PC-3 (cell line): ENCODE measurements around the gene GIGYF2. TPM values are rescaled to one million over a fixed set of nuclear protein-coding genes. Genes with fewer than 3 reads are reported as not detected.

ENCODE experiments used
- ATAC-seq: fragments of 200-7000 bp; cut with Tn5 transposase; 2 replicates; pipeline ENCODE4 v1.9.1; 2020; ENCODE audit warnings: mild to moderate bottlenecking, moderate library complexity
- BruUV-seq: library from RNA; stranded (reverse); fragments of 400-500 nt; replicated peaks from 2 replicates; lab custom pipeline; 2021; lab: Mats Ljungman, UMichigan
- CTCF ChIA-PET: fragments of 300-600 bp; sonication (Branson Sonifier 250); formaldehyde crosslinking; loops from one replicate; lab custom pipeline; 2022; ENCODE audit warnings: antibody characterized with exemption; lab: Charles Lee
- POLR2A ChIA-PET: fragments of 300-600 bp; sonication (Branson Sonifier 250); formaldehyde crosslinking; loops from one replicate; lab custom pipeline; 2022; ENCODE audit warnings: antibody characterized with exemption; ENCODE audit not compliant: unreplicated experiment; lab: Charles Lee
- DNase-seq: peaks from one replicate; pipeline ENCODE4 v3.0.0-alpha.2; 2015
- H2AFZ ChIP-seq: fragments of 300-600 bp; sonication (generic); 2 replicates; pipeline ENCODE4 v1.6.0; 2016; ENCODE audit warnings: antibody characterized with exemption, low read length
- H3F3A ChIP-seq: fragments of 300-600 bp; sonication (generic); one replicate; pipeline ENCODE4 v1.6.0; 2017; ENCODE audit warnings: antibody characterized with exemption, low read length, control low read depth, mild to moderate bottlenecking; ENCODE audit not compliant: unreplicated experiment
- H3K27ac ChIP-seq: fragments of 300-600 bp; sonication (generic); 2 replicates; pipeline ENCODE4 v1.5.1; 2016; ENCODE audit warnings: mild to moderate bottlenecking, low read length
- H3K27me3 ChIP-seq: fragments of 300-600 bp; sonication (generic); 2 replicates; pipeline ENCODE4 v1.6.1; 2016; ENCODE audit warnings: low read length, mixed read lengths
- H3K36me3 ChIP-seq: fragments of 300-600 bp; sonication (generic); 2 replicates; pipeline ENCODE4 v1.6.1; 2016; ENCODE audit warnings: low read depth, mixed run types, low read length, mixed read lengths
- H3K4me1 ChIP-seq: fragments of 300-600 bp; sonication (generic); 2 replicates; pipeline ENCODE4 v1.5.1; 2016; ENCODE audit warnings: low read length; ENCODE audit not compliant: insufficient read depth
- H3K4me2 ChIP-seq: fragments of 300-600 bp; sonication (generic); 2 replicates; pipeline ENCODE4 v1.6.0; 2016; ENCODE audit warnings: low read length
- H3K4me3 ChIP-seq: fragments of 300-600 bp; sonication (generic); 2 replicates; pipeline ENCODE4 v1.5.1; 2016; ENCODE audit warnings: mild to moderate bottlenecking, low read length, mixed read lengths
- H3K79me2 ChIP-seq: fragments of 300-600 bp; sonication (generic); 2 replicates; pipeline ENCODE4 v1.6.1; 2017; ENCODE audit warnings: low read length, mixed read lengths
- H3K9ac ChIP-seq: fragments of 300-600 bp; sonication (generic); 2 replicates; pipeline ENCODE4 v1.6.0; 2016; ENCODE audit warnings: mild to moderate bottlenecking, low read length
- H3K9me2 ChIP-seq: fragments of 300-600 bp; sonication (generic); replicated peaks from 2 replicates; pipeline ENCODE4 v1.6.1; 2016; ENCODE audit warnings: mixed run types, low read length, mixed read lengths
- H3K9me3 ChIP-seq: fragments of 300-600 bp; sonication (generic); 2 replicates; pipeline ENCODE4 v1.6.1; 2016; ENCODE audit warnings: low read length, mixed read lengths
- H4K20me1 ChIP-seq: fragments of 300-600 bp; sonication (generic); 2 replicates; pipeline ENCODE4 v1.6.1; 2016; ENCODE audit warnings: low read length, mixed read lengths
- CTCF ChIP-seq: fragments of 300-600 bp; sonication (generic); conservative IDR thresholded peaks from 2 replicates; pipeline ENCODE4 v1.5.1; 2017; ENCODE audit warnings: antibody characterized with exemption, low read depth, mild to moderate bottlenecking, low read length
- EZH2 ChIP-seq: fragments of 300-600 bp; sonication (generic); IDR thresholded peaks from one replicate; pipeline ENCODE4 v1.6.1; 2017; ENCODE audit warnings: antibody characterized with exemption, mild to moderate bottlenecking, low read length; ENCODE audit not compliant: unreplicated experiment
- EZH2phosphoT487 ChIP-seq: fragments of 300-600 bp; sonication (generic); IDR thresholded peaks from 2 replicates; pipeline ENCODE4 v1.6.1; 2018; ENCODE audit warnings: mild to moderate bottlenecking, antibody characterized with exemption, low read length, borderline replicate concordance
- intact Hi-C: fragments of 100-400 bp; cut with micrococcal nuclease; formaldehyde crosslinking; loops from 2 replicates; pipeline ENCODE4 v1.9.0; 2023
- total RNA-seq: library from RNA; depleted of rRNA; stranded (reverse); fragments of >200 nt; gene quantifications from 2 replicates; pipeline ENCODE4 v1.2.3, GENCODE V29; 2014

The GIGYF2 gene
- total RNA-seq, 1 experiment from 2014 or later: 41.3 TPM

DNA sequence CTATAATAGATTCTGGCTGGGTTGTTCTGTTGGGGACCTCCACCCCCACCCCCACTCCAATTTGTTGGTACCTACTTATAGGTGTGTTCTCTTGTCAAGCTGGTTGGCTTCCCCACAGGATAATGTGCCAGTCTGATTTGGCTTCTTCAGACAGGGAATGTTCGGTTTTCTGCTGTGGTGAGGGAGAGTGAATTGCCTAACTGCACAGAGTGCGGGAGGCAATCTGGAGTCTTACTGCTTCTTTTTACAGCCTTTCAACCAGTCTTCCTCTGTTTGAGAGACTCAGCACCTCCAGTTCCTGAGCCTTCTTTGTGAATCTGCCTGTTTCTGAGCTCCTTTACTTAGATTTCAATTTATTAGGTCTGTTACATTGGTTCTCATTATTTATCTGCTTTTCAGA is 145.6 kb downstream of the GIGYF2 start:
- H3K4me1 ChIP-seq: peaks cover 11% of the 10 kb centered on the region
- H2AFZ ChIP-seq: no peak overlapping the region
- ATAC-seq (no peak), DNase-seq (no peak)
- H3K36me3 ChIP-seq: peaks cover 44% of the 10 kb centered on the region
- no peaks in the 10 kb centered on the region for H3K9me2 ChIP-seq
- no peak overlapping the region for H3K9ac ChIP-seq
- no peaks in the 10 kb centered on the region for H3K9me3 ChIP-seq
- intact Hi-C loops: no loop called here
- H3K4me2 ChIP-seq: no peak overlapping the region
- ChIA-PET POLR2A (no interaction called here), CTCF (no interaction called here)
- no peaks in the 10 kb centered on the region for H3K27me3 ChIP-seq
- no peak overlapping the region for H3K27ac ChIP-seq
- no peaks in the 10 kb centered on the region for H3F3A ChIP-seq
- H3K4me3 ChIP-seq: no peak overlapping the region
- no peak for TF ChIP-seq EZH2phosphoT487
- no peak for TF ChIP-seq EZH2
- TF ChIP-seq CTCF: no peak
- H3K79me2 ChIP-seq: no peaks in the 10 kb centered on the region
- BruUV-seq: no TSS peak
- H4K20me1 ChIP-seq: peaks cover 5% of the 10 kb centered on the region; the same call in 1 of the 2 replicates

DNA sequence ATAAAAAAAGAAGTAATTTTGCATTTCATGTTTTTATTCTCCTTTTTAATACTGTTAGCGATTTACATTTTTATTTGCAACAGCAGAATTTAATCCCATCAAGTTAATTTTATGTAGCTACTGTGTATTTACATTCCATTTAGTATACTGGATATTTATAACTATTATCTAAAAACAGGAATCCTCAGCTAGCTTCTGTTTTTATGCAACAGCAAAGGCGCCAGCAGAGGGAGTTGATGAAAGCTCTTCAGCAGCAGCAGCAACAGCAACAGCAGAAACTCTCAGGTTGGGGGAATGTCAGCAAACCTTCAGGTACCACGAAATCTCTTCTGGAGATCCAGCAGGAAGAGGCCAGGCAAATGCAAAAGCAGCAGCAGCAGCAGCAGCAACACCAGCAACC is 146.7 kb downstream of the GIGYF2 start:
- intact Hi-C loops: no loop called here
- Histone ChIP-seq H3K4me2 (no peak overlapping the region), H3K79me2 (no peaks in the 10 kb centered on the region), H3K4me1 (no peaks in the 10 kb centered on the region), H3K9me3 (no peaks in the 10 kb centered on the region), H2AFZ (no peak overlapping the region), H3F3A (no peaks in the 10 kb centered on the region), H3K4me3 (no peak overlapping the region), H3K27me3 (no peaks in the 10 kb centered on the region), H3K9me2 (no peaks in the 10 kb centered on the region), H3K27ac (no peak overlapping the region), H4K20me1 (peaks cover 5% of the 10 kb centered on the region; the same call in 1 of the 2 replicates), H3K9ac (no peak overlapping the region), H3K36me3 (peaks cover 50% of the 10 kb centered on the region)
- CTCF ChIA-PET: interaction anchor here (0.6 to 0.8 kb wide), 3 partner anchors 26 to 664 kb away, joined by 3 to 4 read pairs (median 4); no protein-coding TSS in a partner anchor
- TF ChIP-seq EZH2phosphoT487 (no peak), CTCF (peak; percentile 37)
- no peak for ATAC-seq
- POLR2A ChIA-PET: no interaction called here
- peak; percentile 8 for DNase-seq
- BruUV-seq: no TSS peak

- DNase-seq (no peak), ATAC-seq (no peak)
- H3K4me2 ChIP-seq: no peak overlapping the region
- no TSS peak for BruUV-seq
- H3K9me2 ChIP-seq: no peaks in the 10 kb centered on the region
- H3K36me3 ChIP-seq: peaks cover 43% of the 10 kb centered on the region; the same call in 1 of the 2 replicates
- no peak overlapping the region for H3K9ac ChIP-seq
- ChIA-PET CTCF (no interaction called here), POLR2A (no interaction called here)
- H3K79me2 ChIP-seq: no peaks in the 10 kb centered on the region
- H3F3A ChIP-seq: no peaks in the 10 kb centered on the region
- H3K4me3 ChIP-seq: no peak overlapping the region
- intact Hi-C loops: no loop called here
- H3K27me3 ChIP-seq: no peaks in the 10 kb centered on the region
- H3K9me3 ChIP-seq: no peaks in the 10 kb centered on the region
- H3K27ac ChIP-seq: no peak overlapping the region
- no peaks in the 10 kb centered on the region for H4K20me1 ChIP-seq
- no peaks in the 10 kb centered on the region for H3K4me1 ChIP-seq
- no peak for TF ChIP-seq EZH2phosphoT487
- TF ChIP-seq CTCF: no peak
- no peak for TF ChIP-seq EZH2
- no peak overlapping the region for H2AFZ ChIP-seq
Measured at GRCh38 chr2:232846055-232846454, 148.9 kb downstream of the GIGYF2 start.
